HS-27A (cell line): ENCODE measurements around the gene RNU6-1.

Experiments
- DNase-seq: peaks from one replicate; pipeline ENCODE4 v3.0.0-alpha.2; 2012; ENCODE audit warnings: low read depth, missing footprints

Gene RNU6-1

GRCh38 chr15:67820992-67821783, 18.7 kb downstream of the RNU6-1 start:
- no peak for DNase-seq

GRCh38 chr15:67820122-67820991, 19.5 kb downstream of the RNU6-1 start:
- no peak for DNase-seq

DNA sequence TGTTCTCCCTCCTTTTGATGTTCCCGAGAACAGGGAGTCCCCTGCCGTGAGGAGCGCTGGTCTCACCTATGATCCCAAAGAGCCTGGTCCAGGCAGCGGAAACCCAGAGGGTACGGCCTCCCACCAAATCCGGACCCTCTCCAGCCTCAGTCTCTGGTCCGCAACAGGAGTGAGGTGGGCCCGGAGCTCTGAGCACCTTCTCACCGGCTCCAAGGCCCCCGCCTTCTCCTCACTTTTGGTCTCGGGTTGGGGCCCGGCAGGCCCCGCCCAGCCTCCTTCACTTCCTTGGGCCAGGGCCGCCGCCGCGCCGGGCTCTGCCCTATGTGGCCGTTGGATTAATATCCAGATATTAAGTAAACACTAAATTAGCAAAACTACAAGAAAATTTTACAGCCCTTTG, 20.2 kb downstream of the RNU6-1 start:
- no peak for DNase-seq

DNA sequence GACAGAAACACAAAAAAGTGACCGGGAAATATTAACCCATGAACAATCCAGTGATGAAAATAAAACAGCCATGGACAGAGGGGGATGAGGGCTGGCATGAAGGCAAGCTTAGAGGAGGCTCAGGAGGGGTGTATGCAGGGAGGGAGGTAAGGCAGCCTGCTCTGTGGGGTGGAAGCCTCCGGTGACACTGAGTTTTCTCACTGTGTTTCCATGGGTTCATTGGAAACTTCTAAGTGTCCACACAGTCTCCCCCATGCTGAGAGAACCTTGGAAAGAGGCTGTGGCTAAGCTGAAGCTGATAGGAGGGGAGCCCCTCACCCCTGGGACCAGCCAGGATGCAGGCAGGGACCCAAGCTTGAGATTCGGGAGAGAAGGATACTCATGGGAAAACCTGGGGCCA, 21.4 kb downstream of the RNU6-1 start:
- DNase-seq: no peak

- DNase-seq: no peak
These were observed 23.2 kb downstream of the RNU6-1 start for GRCh38 chr15:67816668-67817067.

GRCh38 chr15:67815036-67815592, 24.7 kb downstream of the RNU6-1 start:
- DNase-seq: no peak

DNA sequence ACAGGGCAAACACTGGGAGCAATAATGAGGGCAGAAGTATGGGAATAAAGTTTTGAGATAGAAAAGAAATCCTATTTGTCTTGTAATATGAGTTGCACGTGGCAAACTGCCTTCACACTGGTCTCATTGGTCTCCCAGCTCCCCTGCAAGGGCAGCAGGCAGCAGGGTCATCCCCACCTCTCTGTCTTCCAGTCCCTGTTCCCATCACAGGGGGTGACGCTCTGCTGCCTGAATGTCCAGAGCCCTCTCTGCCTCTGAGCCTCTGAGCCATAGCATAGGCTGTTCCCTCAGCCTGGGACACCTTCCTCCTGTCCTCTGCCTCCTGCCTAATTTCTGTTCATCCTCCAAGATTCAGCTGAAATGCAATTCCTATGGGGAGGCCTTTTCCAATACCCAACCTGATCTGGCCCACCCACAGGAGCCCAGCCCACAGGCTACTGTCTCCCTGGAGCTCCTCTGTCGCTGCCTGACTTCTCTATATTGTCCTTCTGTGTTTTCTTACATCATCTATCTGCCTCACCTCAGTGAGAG, 26.7 kb downstream of the RNU6-1 start:
- no peak for DNase-seq

DNA sequence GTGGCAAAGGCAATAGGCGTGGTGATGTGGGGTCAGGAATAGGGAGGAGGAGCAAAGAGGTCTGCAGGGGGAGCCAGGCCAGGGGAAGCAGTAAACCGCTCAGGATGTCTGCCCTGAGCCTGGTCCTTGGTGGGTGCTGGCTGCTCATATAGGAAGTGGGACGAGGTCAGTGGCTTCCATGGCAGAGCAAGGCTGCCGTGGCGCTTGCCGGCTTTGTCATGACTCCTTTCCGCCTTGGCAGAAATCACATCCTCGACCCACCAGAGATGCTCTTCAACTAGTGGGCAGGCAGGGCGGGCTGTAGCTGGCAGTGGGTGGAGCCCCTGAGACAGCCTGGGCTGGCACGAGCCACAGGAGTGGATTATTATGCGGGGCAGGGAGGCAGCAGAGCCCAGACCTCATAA, 27.6 kb downstream of the RNU6-1 start:
- no peak for DNase-seq

GRCh38 chr15:67809866-67810265, 30.0 kb downstream of the RNU6-1 start:
- DNase-seq: no peak

DNA sequence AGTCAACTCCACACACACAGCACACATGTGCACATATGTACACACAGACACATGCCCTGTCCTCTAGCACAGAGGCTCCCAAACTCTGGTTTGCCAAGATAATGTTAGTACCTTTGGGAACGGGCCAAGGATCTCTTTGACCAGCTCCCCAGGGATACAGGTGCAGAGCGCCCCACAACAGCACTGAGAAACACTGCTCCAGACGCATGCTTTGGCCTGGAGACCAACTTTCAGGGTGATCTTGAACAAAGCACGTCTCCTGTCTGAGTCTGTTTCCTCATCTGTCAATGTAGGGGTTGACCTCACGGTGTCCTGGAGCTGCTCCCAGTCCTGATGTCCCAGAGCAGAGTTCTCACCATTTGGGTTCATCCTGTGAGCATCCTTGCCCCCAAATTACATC, 30.4 kb downstream of the RNU6-1 start:
- no peak for DNase-seq

GRCh38 chr15:67808821-67809220, 31.0 kb downstream of the RNU6-1 start:
- DNase-seq: no peak

- no peak for DNase-seq
These were observed 32.0 kb downstream of the RNU6-1 start for GRCh38 chr15:67807836-67808235.

GRCh38 chr15:67807141-67807540, 32.7 kb downstream of the RNU6-1 start:
- DNase-seq: no peak

- DNase-seq: no peak
These were observed 33.3 kb downstream of the RNU6-1 start for GRCh38 chr15:67806536-67806935.

GRCh38 chr15:67805666-67806516, 34.0 kb downstream of the RNU6-1 start:
- DNase-seq: no peak

GRCh38 chr15:67805008-67805665, 34.7 kb downstream of the RNU6-1 start:
- DNase-seq: no peak

DNA sequence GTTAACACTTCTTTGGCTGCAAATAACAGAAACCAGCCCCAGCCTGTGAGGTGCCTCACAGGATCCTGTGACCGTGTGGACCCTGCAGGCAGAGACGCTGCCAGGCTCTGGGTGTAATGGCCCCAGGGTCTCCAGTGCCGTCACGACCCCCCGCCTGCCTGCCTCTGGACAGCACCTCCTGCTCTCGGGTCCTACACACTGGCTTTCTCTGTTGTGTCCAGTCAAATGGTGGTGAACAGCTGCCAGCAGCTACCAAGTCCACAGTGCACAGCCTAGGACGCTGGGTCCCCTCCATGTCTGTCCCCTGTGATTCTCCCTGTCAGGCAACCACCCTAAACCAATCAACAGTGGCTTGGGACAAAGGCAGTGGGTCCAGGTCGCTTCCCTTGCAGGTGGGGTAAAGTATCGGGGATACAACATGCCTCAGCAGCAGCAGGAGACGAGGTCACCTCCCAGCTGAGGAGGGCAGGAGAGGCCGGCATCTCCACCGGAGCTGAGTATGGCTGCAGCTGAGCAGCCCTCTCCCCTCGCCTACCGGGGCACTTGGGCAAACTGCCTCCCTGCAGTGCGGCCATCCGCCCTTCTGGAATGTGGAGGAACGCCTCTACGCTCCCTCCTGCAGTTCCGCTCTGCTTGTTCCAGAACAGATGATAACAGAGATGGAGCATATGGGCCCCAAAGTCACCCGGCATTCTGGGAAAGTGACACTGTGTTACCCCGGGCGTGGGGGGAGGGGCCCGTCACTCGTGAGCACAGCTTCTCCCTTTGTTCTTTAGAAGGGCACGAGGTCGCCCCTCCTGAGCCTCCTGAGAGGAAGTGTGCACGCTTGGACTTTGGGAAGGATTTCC, 35.6 kb downstream of the RNU6-1 start:
- DNase-seq: no peak

DNA sequence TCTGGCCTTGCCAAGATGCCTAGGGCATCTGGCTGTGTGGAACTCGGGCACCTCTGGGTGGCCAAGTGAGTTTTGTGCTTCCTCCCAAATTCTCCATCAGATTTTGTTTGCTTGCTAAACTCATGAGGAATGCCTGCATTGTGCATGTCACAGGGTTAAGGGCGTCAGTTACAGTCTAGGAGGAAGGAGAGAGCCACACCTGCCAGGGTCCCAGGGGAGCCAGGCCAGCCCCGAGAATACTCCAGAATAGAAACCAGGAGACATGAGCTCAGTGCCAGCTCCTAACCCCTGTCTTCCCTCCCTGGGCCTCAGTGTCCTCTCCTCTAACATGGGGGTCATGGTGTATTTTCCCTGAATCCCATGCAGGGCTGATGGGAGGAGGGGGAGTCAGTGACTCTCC, 36.5 kb downstream of the RNU6-1 start:
- DNase-seq: no peak

DNA sequence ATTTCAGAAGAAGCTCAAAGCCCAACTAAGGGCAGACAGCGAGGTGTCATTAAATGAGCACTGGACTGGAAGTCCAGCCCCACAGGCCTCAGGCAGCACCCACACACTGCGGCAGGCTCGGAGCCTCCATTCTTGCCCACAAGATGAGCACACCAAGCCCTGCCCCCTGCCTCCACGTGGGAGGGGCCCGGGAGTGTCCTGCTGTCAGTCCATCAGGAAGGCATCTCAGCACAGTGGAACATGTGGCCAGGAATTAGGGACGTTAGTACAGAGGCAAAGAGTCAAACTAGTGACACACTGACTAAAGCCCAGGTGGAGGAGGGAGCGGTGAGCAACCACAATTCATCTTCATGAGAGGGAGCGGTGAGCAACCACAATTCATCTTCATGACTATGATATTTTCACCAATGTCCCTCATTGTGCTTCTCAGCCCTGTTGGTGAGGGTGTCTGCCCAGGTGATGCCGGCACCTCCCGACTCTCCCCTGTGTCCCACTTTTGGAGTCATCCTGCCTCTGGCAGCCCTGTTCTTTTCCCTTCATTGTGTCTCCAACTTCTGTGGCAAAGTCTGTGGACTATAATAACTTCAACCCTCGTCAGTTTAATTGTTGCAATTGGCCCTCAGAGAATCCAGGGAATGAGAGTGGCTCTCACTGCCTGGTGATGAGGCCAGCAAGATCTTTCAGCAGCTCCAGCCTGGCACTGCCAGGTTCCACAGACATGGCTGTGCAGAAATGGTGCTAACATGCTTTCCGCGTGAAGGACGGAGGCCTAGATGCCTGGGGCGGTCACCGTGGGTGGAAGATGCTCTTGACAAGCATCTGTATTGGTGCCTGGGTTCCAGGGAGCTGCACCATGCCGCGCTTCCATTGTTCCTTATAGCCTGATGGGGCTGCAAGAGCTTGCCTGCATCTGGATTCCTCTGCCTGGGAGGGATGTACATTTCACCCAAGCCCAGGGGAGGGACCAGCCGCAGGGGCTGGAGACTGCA, 37.6 kb downstream of the RNU6-1 start:
- DNase-seq: no peak
